Skin of body (tissue), 2 donors: Measurements from ENCODE around the gene HHAT. TPM values are rescaled to one million over a fixed set of nuclear protein-coding genes. Genes with fewer than 3 reads are reported as not detected.
"Not testable (repeated sequence)": the region's sequence is repeated elsewhere in the genome, so short reads cannot be mapped to it uniquely, and the experiment has no call there.

Source experiments
- DNase-seq: peaks from one replicate; lab custom pipeline; 2025; lab: John Stamatoyannopoulos, UW
- total RNA-seq: library from RNA; depleted of rRNA; stranded (reverse); fragments of >200 nt; gene quantifications from one replicate; pipeline ENCODE4 v1.2.3, GENCODE V29; 2014

HHAT gene
- total RNA-seq, 1 donor from 2014 or later, result 6.8 TPM

DNA sequence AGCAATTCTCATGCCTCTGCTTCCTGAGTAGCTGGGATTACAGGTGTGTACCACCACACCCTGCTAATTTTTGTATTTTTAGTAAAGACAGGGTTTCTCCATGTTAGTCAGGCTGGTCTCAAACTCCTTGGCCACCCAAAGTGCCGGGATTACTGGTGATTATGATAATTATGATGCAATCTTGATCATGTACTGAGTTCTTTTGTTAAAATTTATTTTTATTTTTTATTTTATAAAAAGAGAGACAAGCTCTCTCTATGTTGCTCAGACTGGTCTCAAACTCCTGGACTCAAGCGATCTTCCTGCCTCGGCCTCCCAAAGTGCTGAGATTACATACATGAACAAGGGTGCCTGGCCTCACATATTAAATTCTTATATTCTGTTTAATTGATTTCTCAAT is 25.6 kb downstream of the HHAT start:
- DNase-seq, result not testable (repeated sequence)

- no peak for DNase-seq
Measured at GRCh38 chr1:210358626-210359025, 29.9 kb downstream of the HHAT start.

DNA sequence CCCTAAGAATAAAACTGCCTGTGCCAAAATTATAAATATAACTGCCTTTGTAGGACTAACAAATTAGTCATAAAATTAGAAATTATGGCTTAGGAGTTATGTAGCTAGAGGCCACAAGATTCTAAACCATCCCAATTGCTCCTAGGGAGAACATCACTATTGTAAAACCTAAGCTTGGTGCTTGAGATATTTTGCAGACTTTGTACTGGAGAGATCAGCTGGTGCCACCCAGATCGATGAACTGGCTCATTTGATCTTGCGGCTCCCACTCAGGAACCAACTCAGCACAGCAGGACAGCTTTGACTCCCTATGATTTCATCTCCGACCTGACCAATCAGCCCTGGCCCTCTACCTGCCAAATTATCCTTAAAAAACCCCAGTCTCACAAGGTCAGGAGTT is 30.6 kb downstream of the HHAT start:
- DNase-seq, result no peak

GRCh38 chr1:210360852-210361477 is 32.3 kb downstream of the HHAT start:
- DNase-seq, result peak; percentile 7

GRCh38 chr1:210361665-210362064 is 33.0 kb downstream of the HHAT start:
- DNase-seq, result no peak

GRCh38 chr1:210362526-210362925 is 33.8 kb downstream of the HHAT start:
- DNase-seq, result no peak

GRCh38 chr1:210363119-210363518 is 34.4 kb downstream of the HHAT start:
- no peak for DNase-seq

- DNase-seq, result no peak
Measured at GRCh38 chr1:210364479-210364878, 35.8 kb downstream of the HHAT start.

DNA sequence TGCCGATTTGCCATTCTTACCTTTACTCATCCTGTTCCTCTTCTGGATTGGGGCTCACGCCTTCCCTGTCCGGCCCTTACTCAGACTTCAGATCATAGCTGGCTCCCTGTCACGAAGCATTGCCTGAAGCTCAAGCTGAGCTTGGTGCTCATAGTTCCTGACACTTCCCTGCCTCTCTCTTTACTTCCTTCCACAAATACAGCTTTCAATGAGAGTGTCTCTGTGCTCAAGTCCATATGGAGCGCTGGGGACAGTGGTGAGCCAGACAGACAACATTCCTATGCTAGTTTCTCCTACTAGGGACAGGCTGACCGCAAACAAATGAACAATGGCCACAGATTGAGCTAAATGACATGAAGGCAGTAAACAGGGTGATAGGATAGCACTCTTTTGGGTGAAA is 38.1 kb downstream of the HHAT start:
- no peak for DNase-seq

GRCh38 chr1:210367566-210367965 is 38.9 kb downstream of the HHAT start:
- no peak for DNase-seq

DNA sequence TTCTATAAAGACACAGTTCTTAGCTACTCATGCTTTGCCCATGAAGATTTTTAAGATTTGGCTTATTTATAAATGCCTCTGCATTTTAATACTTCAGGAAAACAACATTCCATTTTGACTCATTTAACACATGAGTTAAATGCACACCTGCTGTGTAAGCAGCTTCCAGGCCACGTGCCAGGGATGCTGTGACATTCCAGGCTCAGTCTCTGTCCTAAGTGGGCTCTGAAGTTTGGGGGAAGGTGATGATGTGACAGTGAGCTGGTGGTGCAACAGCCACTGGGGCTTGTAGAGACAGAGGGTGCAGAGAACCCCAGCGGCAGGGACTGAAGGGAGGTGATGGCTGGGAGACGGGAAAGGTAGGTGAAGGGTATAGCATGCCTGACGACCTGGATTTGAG is 40.7 kb downstream of the HHAT start:
- no peak for DNase-seq

GRCh38 chr1:210371916-210372315 is 43.2 kb downstream of the HHAT start:
- DNase-seq, result no peak

DNA sequence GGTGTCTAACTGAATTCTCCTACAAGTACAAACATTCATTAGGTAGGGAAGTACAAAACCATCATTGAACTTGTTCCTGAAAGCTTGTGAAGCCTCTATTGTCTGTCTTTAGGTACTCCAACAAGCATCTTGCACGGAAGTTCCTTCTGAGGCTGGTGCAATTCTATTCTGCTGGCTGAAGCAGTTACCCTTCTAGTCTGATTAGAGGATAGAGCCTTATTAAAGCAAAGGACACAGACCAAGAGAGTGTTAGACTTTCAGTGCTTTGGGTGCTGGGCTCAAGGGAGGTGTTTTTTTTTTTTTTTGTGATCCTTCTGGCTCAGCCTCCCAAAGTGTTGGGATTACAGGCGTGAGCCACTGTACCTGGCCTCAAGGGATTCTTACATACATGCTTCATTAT is 43.8 kb downstream of the HHAT start:
- DNase-seq, result no peak

- no peak for DNase-seq
Measured at GRCh38 chr1:210372931-210373627, 44.4 kb downstream of the HHAT start.

DNA sequence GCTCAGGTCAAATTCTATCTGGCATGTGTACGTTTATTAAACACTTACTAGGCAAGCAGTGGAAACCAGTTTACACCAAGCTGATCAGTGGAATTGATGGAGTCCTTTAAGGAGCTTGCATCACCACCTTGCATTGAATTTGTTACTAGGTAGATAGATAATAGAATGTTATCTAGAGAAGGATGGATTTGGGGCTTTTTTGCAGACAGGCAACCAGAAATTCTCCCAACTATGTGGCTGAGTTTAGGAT is 44.9 kb downstream of the HHAT start:
- DNase-seq, result no peak

DNA sequence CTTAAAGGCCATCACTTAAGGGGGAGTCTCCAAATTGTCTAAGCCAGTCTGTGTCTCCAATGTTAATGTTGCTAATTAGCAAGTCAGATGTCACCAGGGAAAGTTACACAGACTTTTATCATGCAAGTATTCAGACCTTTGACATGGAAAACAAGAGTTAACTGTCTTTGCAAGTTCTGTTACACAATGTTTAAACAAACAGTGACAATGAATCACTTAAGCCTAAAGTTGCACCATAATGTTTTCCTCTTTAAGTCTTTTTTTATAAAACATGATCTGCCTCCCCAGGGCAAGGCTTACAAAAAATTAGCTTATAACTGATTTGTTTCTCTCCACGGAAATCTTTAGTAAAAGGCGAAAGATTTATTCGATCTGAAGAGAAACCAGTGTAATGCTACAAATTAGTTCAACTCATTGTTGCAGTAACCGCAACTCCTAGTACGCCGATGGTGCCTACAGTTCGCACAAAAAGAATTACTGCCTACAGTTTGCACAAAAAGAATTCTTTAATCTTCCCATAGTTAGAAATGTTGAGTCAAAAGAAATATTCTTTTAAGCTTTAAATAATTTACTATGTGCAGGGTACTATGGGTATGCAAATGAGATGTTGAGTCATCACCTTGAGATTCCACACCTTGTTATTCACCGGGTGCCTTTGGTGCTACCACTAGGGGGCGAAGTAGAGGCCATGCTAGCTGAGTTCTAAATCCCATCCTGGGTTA is 45.3 kb downstream of the HHAT start:
- no peak for DNase-seq

- DNase-seq, result no peak
Measured at GRCh38 chr1:210374600-210374953, 45.9 kb downstream of the HHAT start.

GRCh38 chr1:210376836-210377372 is 48.2 kb downstream of the HHAT start:
- no peak for DNase-seq

- DNase-seq, result no peak
Measured at GRCh38 chr1:210377731-210378333, 49.1 kb downstream of the HHAT start.

DNA sequence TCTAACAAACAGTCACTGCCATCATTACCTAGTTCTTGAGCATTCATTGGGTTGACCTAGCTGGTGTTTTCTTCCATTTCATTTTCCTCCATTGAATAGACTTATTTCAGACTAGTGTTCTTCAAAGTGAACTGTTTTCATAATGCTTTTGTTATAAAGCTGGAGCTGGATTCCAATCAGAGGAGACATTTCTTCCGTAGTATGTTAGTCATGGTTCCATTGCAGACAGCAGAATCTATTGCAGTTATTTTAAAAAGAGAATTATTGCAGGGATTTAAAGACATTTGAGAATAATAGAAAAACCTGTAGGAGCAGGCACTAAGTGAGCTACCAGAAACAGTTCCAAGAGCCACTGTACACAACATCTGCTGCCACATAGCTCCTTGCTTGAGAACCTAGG is 50.0 kb downstream of the HHAT start:
- no peak for DNase-seq

DNA sequence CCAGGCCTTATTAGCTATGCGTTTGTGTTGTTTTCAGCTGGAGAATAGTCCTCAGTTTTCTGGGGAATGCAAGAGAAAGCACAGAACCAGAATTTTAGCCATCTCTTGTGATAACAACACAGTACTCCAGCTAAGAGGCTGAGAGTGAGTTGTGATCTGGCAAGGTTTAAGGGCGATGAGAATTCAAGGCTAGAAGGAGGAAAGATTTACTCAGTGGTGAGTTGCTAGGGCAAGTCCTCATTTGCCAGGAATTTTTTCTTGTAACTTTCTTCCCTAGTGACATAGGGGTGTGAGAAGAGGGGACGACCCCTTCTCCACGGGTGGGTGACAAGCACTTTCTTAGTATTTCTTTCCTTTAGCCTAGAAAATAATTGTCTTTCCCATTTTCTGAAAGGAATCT is 53.2 kb downstream of the HHAT start:
- no peak for DNase-seq

- no peak for DNase-seq
Measured at GRCh38 chr1:210384625-210385024, 55.9 kb downstream of the HHAT start.
